ENCODE measurements around the gene MYH16.
"Not testable (repeated sequence)": the region's sequence is repeated elsewhere in the genome, so short reads cannot be mapped to it uniquely, and the experiment has no call there.

Gene MYH16

GRCh38 chr7:99272476-99273045 lies at the start of gene MYH16:
Gene MYH16, plus strand, starts transcription at chr7:99272839.
- no peak for DNase-seq

DNA sequence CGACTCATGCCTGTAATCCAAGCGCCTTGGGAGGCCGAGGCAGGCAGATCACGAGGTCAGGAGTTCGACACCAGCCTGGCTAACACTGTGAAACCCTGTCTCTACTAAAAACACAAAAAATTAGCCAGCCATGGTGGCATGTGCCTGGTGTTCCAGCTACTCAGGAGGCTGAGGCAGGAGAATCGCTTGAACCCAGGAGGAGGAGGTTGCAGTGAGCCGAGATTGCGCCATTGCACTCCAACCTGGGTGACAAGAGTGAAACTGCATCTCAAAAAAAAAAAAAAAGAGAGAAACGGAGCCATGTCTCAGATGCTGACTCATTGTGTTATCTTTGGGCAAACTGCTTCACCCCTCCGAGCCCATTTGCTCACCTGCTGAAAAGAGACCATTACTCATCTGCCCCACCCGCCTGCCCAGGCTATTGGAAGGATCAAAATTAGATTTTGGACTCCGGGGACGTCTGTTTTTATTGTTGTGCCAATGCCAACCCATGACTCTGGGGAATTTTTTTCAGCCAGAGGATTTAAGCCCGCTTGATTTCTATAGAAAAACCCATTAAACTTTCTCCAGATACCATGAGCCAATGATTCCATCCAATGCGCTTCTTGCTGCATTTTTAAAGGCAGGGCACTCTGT lies 48.3 kb upstream of the MYH16 start:
- DNase-seq = not testable (repeated sequence)

- DNase-seq = no peak
These were observed 47.8 kb upstream of the MYH16 start for GRCh38 chr7:99224899-99225265.

DNA sequence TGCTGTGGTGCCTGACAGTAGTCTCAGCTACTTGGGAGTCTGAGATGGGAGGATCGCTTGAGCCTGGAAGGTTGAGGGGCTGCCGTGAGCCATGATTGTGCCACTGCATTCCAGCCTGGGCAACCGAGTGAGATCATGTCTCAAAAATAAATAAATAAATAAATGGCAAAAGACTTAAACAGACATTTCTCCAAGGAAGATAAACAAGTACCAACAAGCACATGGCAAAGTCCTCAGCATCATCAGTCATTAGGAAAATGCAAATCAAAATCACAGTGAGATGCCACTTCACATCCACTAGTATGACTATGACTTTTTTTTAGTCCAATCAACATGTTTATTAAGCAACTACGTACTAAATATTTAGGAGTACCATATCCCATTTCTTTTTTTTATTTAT lies 43.4 kb upstream of the MYH16 start:
- no peak for DNase-seq

DNA sequence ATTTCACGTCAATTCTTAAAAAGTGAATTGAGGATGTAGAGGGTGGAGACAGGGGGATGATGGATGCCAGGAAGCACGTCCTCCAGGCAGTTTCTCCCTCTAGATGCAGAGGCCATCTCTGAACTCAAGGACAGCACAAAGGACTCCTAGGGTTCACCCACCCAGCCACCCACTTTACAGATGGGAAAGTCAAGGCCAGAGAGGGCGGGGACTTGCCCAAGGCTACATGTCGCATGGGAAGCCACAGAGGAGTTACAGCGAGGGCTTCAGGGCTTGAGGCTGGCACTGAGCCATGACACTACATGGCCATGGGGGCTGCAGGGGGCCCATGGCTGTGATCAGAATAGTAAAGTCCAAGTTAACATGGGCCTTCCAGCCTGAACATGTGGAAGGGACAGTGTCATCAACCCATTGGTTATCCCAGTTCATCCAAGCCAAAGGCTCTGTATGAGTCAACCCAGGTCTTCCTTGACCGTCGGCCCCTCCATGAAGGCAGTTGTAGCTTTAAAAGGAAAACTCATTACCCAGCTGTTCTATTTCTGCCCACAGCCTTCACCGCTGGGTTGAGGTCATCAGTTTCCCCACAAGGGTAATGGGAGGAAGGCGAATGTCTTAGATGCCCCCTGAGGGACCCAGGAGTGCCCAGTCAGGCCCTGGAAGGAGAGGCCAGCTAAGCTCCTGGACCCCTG lies 40.4 kb upstream of the MYH16 start:
- DNase-seq = no peak

- not testable (repeated sequence) for DNase-seq
These were observed 39.7 kb upstream of the MYH16 start for GRCh38 chr7:99232955-99233354.

DNA sequence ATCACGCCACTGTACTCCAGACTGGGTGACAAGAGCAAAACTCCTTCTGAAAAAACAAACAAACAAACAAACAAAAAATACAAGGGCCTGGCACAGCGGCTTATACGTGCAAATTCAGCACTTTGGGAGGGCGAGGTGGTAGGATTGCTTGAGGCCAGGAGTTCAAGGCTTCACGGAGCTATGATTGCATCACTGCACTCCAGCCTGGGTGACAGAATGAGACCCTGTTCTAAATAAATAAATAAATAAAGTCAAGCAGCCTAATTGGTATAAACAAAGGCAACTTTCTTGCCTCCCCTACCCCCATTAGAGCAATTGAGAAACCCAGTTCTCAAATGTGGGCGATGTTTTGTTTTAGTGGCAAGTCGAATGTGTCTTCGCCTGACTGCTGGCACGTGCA lies 38.5 kb upstream of the MYH16 start:
- no peak for DNase-seq

GRCh38 chr7:99235925-99236324 lies 36.7 kb upstream of the MYH16 start:
- DNase-seq = no peak

DNA sequence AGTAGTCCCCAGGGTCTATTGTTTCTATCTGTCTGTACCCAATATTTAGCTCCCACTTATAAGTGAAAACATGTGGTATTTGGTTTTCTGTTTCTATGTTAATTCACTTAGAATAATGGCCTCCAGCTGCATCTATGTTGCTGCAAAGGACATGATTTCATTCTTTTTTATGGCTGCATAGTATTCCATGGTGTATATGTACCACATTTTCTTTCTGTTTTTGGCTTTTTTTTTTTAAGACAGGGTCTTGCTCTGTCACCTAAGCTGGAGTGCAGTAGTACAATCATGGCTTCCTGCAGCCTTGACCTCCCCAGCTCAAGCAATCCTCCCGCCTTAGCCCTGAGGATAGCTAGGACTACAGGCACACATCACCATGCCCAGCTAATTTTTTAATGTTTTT lies 34.8 kb upstream of the MYH16 start:
- DNase-seq = not testable (repeated sequence)

GRCh38 chr7:99238558-99239341 lies 33.9 kb upstream of the MYH16 start:
- no peak for DNase-seq

DNA sequence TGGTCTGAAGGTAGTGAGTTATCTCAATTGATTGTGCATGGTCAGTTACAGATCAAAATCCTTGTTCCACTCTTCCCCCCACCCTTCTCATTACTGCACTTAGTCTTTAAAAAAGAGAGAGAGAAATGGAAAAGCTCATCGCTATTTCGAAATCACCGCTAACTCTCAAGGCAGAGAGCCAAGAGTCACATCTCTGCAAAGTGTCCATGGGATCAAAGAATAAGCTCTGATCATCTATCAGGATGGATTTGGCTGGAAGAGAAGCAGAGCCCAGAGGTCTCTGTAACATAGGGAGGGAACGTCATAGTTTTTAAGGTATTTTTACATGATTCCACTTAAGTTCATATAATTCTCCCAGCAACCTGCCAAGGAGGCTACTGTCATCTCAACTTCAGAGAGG lies 30.0 kb upstream of the MYH16 start:
- no peak for DNase-seq

- no peak for DNase-seq
These were observed 28.8 kb upstream of the MYH16 start for GRCh38 chr7:99243751-99244337.

DNA sequence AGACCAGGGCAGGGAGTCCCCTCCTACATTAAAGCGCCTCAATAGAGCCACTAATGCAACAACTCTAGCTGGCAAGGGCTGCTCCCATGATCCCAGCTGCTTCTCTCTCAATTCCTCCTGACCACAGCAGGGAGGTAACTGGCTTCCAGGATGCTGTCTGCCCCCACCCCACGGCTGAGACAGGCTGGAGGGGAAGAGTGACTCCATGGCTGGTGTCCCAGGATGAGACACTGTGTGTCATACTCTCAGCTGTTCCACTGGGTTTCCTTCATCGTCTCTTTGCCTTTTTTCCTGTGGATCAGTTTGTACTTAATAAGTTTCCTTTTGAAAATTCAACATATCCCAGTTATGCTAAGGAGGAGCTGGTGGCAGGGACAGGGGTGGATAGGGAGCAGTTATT lies 27.7 kb upstream of the MYH16 start:
- no peak for DNase-seq

- DNase-seq = no peak
These were observed 24.1 kb upstream of the MYH16 start for GRCh38 chr7:99248391-99249095.

DNA sequence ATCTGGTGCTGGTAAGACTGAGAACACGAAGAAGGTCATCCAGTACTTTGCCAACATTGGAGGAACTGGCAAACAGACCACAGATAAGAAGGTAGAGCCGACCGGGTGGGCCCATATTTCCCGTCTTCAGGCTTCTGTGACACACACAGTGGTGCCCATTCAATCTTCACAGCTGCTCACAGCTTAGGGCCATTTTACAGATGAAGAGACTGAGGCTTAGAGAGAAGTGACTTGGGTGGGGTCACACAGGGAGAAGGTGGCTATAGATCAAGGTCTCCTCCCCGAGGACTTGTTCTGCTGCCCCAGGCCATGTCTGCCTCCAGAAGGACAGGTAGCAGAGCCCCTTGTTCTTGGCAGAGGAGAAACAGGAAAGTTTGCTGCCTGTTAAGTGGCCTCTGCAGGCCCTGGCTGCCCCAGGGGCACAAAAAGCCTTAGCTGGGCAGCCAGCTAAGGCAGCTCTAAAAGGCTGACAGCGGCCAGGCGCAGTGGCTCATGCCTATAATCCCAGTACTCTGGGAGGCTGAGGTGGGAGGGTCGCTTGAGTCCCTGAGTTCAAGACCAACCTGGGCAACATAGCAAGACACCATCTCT lies 22.6 kb upstream of the MYH16 start:
- DNase-seq = no peak

DNA sequence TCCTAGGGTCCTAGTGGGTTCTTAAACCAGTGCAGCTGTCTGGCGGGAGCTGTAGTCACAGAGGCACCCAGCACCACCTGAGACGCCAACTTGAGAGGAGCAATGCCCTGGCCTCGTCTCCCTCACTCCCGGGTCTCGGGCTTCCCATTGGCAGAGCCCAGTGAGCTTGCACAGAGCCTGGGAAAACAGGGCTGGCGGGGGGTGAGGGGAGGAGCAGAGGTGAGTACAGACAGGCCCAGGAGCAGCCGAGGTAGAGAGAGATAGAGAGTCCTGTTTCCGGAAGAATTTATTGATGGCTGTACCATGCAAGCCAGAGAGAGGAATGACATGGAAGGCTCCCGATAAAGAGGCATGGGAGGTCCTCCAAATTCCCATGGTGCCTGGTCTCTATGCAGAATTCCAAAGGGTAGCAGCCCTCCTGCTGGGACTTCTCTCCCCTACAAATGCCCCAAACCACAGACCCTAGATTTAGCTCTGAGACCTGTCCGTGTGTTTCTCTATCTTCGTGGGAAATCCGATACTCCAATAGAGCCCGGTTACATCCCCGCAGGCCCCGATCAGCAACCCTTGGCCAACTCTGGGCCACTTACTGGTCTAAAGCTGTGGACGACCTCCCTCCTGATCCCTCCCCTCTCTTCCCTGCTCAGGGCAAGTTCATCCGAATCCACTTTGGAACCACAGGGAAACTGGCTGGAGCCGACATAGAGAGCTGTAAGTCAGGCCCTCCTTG lies 20.3 kb upstream of the MYH16 start:
- DNase-seq = no peak

DNA sequence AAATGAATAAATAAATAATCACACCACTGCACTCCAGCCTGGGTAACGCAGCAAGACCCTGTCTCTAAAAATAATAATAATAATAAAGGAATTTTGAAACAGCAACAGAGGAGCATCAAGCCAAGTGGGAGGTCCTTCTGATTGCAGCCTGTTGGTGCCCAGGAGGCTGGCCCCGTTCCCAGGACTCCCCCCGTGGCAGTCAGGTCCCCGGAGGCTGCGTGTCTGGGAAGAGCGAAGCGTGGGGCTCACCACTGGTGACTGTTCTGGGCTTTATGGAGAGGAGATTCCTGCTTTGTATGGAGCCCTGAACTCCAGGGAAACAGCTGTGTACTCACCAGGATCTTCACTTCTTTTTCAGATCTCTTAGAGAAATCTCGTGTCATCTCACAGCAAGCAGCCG lies 19.3 kb upstream of the MYH16 start:
- DNase-seq = no peak

DNA sequence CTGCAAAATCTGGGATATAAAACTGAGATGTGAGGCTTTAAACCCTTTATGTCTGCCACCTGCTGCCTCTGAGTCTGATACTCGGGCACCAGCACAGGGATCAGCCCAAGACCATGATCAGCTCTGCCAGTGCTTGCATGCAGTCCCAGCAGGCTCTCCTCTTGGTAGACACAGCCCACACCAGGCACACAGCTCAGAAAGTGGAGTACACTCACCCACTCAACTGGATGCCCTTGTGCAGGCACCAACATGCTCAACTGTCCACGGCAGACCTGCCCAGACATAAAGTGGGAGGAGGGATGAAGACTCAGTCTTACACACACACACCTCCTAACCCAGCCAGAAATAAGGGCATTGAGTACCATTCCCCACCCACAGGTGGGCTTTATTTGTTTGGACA lies 18.2 kb upstream of the MYH16 start:
- no peak for DNase-seq

DNA sequence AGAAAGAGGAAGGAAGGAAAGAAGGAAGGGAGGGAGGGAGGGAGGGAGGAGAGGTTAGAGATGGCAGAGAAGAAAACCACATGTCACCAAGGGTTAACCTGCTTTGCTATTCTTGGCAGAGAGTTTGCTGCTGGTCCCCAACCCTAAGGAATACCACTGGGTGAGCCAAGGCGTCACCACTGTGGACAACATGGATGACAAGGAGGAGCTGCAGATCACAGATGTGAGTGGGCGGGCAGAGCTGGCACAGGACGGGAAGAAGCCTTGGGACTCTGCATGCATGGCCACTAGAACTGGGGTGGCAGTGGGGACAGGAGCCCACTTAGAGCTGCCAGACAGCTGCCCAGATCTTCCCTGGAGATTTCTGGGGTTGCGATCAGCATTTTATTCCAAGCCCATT lies 17.2 kb upstream of the MYH16 start:
- DNase-seq = no peak

- DNase-seq = no peak
These were observed 15.6 kb upstream of the MYH16 start for GRCh38 chr7:99257065-99257464.

- no peak for DNase-seq
These were observed 15.0 kb upstream of the MYH16 start for GRCh38 chr7:99257675-99258074.

DNA sequence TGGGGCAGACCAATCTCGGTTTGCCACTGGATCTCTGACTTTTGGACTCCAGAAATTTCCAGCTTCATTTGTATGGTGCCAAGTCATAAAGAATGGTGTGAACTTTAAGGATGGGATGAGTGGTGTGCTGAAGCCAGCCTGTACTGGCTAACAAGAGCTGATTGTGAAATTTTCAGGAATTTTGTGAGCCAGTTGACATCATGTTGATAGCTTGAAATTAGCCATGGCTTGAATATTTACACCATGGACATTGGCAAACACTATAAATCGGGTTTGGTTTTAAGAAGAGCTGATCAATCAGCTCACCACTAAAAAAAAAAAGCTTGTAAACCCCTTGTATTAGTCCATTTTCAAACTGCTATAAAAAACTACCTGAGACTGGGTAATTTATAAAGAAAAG lies 14.1 kb upstream of the MYH16 start:
- DNase-seq = no peak

Measured in NCI-H1105 treated with DMSO at 0.1 percent for 48 hours (cell line).